AG10803 (cell line): ENCODE results near the gene FAM120B.

ENCODE experiments used
- DNase-seq: peaks from one replicate; pipeline ENCODE4 v3.0.0; 2010; ENCODE audit warnings: low read depth
- H3K4me3 ChIP-seq: 2 replicates; pipeline ENCODE4 v1.5.1; 2011; ENCODE audit warnings: mild to moderate bottlenecking, low read length, control low read depth
- TF ChIP-seq, protein P1 (sequence below): conservative IDR thresholded peaks from 2 replicates; pipeline ENCODE4 v1.5.1; 2011; ENCODE audit warnings: mild to moderate bottlenecking, low read length, control low read depth, inconsistent platforms

Gene FAM120B

DNA sequence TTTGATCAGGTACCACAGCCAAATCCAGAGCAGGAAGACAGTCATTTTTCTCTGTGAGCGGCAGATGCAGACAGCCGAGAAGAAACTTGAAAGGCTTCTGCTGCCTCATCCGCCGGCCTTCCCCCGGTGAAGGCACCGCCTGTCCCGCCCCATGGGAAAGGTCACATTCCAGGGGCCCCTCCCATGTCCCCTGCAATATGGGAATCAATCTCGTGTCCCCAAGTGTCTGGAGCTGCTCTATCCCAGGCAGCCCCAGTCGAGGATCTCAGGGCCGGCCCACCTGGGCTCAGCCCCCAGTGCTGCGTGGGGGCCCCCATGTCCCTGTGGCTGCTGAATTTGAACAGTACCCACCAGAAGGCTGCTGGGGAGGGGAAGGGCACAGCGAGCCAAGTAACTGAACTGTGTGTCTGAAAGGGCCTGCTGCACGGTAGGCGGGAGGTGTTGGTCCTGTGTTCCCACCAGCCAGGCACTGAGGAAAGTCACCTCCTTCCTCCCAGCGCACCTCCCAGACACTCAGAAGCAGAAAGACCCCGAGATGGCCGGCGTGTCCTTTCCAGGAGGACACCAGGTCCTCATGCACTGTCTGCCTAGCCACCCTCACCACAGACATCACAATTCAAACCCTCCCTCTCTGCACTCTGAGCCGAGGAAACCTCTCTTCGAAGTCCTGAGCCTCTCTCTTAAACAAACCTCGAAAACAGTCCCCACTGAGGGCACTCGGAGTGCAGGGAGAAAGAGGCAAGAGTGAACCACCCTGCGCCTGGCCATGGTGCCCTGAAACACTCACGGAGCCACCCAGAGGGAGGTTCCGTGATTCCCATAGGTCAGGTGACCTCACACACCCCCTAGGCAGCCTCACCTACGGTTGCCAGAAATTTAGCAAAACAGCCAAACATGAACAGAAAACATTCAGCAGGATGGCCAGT is 147.3 kb downstream of the FAM120B start:
- TF ChIP-seq, protein P1, sequence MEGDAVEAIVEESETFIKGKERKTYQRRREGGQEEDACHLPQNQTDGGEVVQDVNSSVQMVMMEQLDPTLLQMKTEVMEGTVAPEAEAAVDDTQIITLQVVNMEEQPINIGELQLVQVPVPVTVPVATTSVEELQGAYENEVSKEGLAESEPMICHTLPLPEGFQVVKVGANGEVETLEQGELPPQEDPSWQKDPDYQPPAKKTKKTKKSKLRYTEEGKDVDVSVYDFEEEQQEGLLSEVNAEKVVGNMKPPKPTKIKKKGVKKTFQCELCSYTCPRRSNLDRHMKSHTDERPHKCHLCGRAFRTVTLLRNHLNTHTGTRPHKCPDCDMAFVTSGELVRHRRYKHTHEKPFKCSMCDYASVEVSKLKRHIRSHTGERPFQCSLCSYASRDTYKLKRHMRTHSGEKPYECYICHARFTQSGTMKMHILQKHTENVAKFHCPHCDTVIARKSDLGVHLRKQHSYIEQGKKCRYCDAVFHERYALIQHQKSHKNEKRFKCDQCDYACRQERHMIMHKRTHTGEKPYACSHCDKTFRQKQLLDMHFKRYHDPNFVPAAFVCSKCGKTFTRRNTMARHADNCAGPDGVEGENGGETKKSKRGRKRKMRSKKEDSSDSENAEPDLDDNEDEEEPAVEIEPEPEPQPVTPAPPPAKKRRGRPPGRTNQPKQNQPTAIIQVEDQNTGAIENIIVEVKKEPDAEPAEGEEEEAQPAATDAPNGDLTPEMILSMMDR, result no peak
- H3K4me3 ChIP-seq, result no peak overlapping the region
- DNase-seq, result no peak

DNA sequence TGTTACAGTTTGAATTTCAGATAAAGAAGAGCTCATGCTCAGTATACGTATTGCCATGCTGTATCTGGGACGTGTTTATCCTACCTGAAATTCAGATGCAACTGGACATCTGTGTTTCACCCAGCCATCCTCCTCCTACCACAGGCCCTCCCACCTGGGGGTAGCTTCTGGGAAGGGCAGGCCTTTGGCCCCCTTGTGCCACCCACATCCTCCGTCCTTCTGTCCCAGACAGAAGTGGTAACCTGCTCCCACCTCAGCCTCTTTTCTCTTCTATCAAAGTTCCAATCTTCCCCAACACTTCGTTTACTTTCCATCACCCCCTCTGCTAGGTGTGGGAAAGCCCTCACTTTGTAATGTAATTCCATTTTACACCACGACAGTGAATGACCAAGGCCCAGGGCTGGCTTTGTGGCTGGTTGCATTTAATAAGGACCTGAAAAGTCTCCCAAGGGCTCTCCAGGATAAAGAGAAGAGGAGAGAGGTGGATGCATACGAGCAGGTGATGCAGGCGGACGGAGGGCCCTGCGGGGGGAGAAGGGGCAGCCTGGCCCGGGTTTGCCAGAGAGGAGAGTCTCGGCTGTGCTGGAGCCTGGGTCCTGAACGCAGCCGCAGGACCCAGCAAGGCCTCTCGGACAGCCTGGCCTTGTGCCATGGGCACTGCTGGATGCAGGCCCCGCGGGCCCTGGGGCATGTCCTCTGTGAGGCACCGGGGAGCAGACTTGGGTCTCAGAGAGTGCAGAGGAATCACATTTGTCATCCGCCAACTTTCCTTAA is 148.1 kb downstream of the FAM120B start:
- TF ChIP-seq, protein P1, result no peak
- H3K4me3 ChIP-seq, result no peak overlapping the region
- DNase-seq, result no peak

DNA sequence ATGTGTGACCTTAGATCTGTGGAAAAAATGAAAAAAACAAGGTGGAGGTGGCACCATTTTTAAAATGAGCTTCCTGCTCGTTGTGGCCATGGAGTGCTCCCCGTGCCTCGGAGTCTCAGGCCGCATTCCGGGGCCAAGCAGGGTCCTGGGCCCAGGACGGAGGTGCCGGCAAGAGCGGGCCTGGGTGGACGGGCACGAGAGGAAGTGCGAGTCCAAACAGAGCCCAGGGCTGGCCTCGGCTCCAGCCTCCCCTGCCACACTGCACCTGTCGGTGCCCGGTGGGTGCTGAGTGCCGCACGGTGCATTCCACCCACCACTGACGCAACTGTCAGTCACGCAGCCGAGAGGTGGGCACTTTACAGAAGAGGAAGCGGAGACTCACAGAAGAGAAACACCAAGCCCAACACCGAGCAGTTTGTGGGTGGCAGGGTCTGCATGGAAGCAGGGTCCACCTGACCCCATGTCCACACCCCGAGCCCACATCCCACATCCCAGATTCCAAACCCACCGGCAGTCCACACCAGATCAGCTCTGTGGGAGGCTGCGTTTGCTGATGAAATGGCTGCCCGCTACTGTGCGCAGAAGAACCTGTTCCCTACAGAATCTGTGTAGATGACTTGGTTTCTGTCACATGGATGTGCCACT is 148.9 kb downstream of the FAM120B start:
- no peak for DNase-seq
- no peak overlapping the region for H3K4me3 ChIP-seq
- TF ChIP-seq, protein P1, result no peak

DNA sequence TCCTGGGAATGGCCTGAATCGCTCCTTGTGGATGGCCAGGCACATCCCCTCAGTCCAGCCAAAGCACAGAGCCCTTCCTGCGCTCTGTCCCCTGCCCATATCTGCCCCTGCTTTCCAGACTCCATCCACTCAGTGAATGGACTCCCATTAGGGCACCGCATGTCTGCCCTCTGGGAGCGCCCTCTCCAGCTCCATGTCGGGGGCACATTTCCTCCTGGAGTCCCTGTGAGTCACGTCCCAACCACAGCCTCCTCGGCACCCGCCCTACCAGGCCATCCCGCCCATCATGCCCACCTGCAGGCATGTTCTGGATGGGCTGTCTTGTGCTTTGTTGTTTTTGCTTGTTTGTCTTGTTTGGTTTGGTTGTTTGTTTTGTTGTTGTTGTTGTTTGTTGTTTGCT is 149.8 kb downstream of the FAM120B start:
- TF ChIP-seq, protein P1, result no peak
- no peak overlapping the region for H3K4me3 ChIP-seq
- DNase-seq, result no peak
